Stimulated activated CD8-positive, alpha-beta memory T cell treated with anti-CD3 and anti-CD28 coated beads, Interleukin-7, amount 100 ng/mL, for 24 hours (primary cell): ENCODE results near the gene ITGB8.

Source experiments
- DNase-seq: peaks from one replicate; pipeline ENCODE4 v3.0.0-alpha.2; 2020; ENCODE audit warnings: low read depth

Gene ITGB8

DNA sequence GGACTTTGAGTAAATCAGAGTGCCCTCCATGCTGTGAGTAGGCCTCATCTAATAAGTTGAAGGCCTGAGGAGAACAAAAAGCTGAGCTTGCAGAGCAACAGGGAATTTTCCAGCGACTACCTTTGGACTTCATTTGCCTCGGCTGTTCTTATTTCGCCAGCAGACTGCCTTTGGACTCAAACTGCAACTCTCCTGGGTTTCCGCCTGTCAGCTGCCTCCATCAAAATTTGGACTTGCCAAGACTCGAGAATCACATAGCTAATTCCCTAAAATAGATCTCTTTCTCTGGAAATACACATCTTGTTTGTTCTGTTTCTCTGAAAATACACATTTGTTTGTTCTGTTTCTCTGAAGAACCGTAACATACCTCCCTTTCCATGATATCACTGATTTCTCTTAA lies 93.8 kb downstream of the ITGB8 start:
- DNase-seq = no peak

DNA sequence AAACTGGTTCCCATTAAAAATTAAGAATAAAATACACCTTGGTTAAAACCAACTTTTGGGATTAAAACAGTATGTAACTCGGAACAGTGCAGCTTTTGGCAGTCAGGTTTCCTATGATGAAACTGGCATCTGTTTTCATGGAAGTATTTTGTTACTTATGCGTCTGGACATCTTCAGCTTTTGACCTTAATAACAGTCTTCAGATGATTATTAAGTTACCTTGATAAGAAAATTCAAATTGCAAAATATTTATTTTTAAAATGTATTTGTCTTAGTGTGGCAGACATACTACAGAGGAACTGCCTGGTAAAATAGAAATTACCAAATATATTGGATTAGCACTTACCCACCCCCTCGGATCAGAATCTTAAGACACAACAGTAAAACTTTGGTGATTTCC lies 100.0 kb downstream of the ITGB8 start:
- DNase-seq = no peak

DNA sequence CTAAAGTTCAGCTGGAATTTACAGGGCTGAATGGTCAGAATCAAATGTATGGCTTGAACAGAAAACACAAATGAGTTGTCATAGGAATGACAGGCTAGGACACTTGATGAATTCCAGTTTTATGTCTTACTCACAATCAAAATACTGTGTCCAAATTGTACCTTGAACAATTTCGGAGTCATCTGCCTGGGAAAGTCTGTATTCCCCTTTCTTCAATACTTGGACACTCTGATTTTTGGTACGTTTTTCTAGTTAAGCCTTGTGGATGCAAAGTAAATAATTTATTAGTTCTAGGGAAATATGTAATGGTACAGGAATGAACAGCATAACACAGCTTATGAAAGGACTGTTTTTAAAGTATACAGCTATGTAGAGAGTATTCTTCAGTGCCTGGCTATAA lies 100.4 kb downstream of the ITGB8 start:
- DNase-seq = no peak

DNA sequence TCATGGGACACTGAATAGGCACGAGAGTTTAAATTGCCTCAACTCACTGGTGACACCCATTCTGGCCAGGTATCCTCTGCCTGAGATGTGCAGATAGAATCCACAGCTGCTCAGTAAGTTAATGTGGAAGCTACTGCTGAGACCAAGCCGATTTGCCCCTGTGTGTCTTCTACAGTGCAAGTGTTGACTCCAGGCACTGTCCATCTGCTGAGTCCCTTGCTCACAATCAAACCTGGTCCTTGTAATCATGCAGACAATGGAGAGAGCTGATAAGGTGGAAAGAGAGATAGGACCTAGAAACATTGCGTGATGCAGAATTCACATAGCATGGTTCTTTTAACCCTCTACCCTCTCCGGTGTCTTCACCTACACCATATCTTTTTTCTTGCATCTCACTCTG lies 101.4 kb downstream of the ITGB8 start:
- no peak for DNase-seq

DNA sequence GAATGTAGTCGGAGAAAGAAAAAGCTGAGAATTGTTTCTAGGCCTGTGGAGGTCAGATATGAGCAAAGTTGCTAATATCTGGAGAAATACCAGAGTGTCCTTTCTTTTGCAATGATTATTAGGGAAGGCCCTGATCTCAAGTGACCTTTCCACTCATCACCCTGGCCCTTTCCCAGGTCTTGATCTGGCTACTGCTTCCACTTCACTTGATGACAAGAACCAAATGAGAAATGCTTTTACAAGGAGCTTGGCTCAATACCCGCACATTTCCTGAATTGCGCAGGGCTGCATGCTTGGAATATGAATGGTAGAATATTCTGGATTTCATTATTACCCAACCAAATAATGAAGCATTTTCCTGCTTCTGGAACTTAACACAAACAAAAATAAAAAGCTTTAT lies 104.6 kb downstream of the ITGB8 start:
- DNase-seq = no peak

DNA sequence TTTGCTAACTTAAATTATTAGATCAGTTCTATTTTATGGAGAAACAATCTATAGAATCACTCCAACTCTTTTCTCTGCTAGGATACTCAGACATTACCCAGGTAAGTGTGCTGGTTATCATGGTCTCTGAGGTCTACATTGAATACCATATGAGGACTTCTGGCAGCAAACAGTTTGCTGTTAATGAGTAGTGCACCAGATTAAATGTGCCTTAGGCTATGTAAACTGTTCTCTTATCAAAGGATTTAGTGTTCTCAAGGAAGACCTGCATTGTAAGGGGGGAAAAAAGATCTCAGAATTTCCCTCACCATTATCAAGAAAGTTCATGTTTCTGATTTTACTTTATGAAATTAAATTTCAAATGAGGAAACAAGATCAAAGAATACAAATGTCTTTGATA lies 107.5 kb downstream of the ITGB8 start:
- DNase-seq = no peak

DNA sequence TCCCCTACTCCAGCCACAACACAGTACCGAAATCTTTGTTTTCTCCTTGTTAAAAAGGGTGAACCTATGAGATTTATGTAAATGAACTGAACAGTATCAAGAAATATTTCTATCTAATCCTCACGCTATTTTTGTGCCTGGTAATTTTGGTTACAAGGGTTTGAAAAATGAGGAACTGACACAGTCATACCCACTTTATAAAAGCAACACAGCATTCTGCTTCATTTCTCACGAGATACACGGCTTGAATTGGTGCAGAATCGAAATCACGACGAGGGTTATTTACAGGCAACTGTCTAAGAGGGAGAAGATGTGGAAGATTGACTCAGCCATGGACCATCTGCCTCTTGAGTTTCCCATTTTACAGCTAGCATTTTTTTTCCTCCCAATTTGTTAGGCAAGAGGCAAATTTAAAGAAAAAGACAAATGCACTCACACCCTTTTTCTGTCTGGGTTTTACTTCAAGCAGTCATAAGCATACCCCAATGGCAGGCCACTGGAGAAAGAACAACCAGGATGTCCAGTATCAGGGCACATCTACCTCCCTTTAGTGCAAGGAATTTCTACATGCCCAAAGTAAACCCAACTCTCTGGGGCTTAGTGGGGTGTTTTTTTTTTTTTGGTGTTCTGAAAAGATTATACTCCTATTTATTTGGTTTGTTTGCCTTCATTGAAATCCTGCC lies 108.1 kb downstream of the ITGB8 start:
- DNase-seq = no peak

DNA sequence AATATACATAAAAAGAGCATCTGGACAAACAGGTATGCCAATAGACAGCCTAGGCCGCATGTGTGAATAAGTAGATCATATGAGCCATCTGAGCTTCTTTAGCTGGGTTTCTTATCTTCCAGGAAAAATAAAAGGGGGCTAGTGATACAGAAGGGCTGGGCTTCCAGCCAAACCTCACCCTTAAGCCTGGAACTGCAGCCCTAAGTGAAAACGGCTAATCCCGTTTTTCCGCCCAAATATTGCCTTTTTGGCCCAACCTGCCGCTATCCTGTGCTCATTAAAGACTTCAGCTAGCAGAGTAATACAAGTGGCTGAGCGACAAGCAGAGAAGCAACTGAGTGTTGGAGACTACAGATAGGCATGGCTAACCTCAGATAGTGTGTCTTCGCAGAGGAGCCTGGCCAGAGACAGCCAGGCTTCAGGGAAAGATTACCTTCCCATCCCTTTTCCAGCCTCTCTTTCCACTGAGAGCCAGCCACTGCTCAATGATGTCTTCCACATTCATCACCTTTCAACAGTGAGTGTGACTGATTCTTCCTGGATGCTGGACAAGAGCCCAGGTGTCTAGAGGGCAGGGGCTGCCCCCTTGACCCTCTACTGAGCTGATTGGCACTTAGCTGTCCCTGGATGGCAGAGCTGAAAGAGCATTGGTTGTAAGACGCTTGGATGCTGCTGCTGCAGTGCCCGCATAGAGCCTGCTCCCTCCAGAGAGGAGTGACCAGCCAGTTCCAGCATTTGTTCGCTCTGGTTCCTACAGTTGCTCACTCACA lies 108.9 kb downstream of the ITGB8 start:
- no peak for DNase-seq

DNA sequence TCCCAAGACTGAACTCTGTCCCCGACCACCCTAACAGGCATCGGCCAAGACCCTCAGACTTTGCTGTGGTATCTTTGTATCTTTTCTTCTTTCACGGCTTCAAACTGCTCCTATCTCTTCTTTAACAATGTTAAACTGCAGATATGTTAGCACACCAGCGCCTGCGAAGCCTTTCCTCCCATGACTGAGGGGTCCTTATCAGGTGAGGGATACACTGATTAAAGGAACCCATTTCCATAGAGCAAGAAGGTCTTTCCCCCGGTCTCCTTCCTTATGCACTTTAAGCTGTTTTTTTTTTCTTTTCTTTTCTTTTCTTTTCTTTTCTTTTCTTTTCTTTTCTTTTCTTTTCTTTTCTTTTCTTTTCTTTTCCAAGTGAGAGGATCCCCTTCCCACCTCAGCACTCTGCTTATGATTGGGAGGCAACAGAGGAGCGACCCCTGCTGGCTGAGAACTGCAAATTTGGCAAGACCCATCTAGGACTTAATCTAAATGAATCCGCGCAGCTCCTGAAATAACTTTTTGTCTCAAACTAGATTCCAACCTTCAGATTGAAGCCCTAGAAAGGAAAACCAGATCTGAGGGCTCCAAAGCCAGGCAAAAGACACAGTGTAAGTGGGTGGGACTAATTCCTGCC lies 109.9 kb downstream of the ITGB8 start:
- no peak for DNase-seq

DNA sequence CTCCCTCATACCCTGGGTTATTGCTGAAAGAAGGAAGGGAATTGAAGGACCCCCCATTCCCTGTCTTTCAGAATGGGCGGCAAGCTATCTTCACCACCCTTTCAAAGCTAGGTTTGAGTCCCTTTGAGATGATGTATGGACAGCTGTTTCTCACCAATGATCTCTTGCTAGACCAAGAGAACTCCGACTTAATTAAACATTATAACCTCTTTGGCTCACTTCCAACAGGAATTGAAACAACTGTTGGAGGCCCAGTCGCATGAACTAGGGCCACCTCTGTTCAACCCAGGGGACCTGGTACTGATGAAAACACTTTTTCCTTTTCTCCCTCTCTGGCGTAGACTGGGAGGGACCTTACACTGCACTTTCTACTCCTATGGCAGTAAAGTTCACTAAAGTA lies 110.6 kb downstream of the ITGB8 start:
- no peak for DNase-seq

DNA sequence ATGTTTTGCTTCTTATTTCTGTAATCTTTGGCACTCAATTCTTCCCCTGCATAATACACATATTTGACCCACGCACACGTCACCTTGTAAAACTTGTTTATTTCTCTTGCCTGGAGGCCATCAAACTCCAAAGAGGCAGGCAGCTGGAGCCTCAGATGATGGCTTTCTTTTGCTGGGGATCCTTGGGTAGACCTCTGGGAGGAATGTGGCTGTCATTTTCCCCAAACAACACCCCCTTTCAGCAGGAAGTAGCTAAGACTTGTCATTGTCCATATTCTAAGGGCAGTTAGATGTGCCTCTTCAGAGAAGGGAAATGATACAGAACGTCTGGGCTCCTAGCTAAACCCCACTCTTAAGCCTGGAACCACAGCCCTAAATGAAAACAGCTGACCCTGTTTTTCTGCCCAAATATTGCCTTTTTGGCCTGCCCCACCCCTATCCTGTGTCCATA lies 111.3 kb downstream of the ITGB8 start:
- DNase-seq = no peak

DNA sequence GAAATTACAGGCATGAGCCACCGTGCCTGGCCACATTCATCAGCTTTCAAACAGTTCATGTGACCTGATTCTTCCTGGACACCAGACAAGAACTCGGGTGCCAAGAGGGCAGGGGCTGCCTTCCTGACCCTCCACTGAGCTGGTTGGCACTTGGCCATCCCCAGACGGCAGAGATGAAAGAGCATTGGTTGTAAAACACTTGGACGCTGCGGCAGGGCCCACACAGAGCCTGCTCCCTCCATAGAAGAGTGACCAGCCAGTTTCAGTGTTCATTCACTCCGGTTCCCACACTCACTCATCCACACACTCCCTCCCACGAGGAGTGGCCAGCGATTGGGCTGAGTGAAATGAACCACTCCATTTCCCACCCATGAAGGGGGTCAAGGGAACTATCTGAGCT lies 112.3 kb downstream of the ITGB8 start:
- DNase-seq = no peak

DNA sequence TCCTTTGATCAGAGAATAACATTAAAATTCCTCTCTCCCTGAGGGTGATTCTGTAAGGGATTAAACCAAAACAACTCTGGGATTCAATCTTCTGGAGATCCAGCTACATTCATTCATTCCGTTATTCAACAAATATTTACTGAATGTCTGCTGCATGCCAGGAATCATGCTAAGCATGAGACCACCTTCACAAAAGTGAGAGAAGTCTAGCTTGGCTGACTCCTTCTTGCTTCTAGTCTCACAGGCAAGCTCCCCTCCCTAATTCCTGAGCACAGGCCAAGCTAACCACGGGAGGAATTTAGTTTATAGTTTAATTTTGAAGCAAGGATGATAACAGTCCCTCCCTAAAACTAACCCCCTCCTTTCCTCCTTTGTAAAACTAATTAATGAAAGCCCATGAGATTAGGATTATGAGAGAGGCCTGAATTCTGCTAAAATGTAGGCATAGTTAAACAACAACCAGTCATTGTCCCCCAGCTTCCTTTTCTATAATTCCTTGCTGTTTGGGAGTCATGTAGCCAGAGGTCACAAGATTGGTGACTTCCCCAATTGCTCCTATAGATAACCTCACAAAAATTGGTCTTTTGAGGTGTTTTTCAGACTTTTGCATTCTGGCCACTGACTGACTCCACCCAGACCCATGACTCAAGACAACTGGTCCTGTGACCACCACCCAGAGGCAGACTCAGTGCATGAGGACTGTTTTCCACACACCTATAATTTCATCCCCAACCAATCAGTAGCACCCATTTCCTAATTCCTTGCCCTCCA lies 113.5 kb downstream of the ITGB8 start:
- DNase-seq = no peak

DNA sequence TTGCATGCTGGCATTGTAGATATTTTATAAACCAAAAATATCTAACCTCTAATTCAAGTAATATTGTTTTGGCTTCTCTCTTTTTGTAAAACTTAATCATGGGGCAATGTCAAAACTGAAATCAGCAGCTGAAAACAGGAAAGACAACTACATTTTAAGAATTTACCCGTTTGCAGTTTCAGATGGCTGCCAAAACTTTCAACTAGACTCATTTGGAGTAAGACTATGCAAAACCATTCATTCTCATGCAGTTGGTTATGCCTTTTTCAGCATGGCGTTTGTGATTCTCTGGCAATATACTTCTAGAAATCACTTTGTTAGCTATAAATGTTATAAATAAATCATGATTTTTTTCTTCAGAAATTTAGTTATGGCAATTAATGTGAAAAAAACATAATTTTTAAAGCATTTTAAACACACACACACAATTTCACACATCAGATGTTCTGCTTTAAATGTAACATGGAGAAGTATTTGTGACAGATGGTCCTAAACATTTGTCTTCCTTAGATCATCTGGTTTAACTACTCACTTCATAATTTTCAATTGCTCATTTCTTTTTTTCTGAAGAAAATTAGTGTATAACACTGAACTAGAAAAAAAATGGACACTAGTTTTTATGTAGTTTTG lies 116.4 kb downstream of the ITGB8 start:
- no peak for DNase-seq

DNA sequence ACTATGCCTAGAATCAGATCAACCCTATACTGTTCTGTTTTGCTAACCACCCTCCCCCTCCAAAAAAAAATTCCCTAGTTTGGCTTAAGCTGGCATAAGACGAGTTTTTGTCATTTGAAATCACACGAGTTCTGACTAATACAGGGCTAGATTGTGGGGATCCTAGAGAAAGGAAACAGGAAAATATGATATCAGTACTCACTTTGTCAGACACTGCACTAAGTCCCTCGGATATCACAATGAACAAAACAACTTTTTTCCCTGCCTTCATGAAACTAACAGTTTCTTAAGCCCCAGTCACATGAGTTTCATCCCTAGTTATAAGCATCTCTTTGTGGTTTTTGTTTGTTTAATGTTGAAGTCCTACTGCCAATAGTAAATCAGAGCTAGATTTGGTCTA lies 118.5 kb downstream of the ITGB8 start:
- DNase-seq = no peak

DNA sequence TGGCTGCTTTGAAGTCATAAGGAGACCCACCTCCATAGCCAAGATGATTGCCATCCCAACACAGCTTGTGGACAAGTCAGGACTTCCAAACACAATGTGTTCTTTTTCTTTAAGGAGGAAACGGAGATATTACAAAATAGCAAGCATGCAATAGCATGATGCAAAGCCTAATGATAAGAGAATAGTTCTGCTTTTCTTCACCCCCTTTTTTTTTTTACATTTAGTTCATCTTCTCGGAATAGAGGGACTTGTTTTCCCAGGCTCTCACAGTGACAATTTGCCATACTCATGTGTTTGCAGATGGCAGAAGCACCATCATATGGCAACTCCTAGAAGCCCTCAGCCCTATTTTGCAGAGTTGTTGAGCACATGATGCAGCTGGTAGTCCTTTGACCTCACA lies 119.8 kb downstream of the ITGB8 start:
- no peak for DNase-seq

DNA sequence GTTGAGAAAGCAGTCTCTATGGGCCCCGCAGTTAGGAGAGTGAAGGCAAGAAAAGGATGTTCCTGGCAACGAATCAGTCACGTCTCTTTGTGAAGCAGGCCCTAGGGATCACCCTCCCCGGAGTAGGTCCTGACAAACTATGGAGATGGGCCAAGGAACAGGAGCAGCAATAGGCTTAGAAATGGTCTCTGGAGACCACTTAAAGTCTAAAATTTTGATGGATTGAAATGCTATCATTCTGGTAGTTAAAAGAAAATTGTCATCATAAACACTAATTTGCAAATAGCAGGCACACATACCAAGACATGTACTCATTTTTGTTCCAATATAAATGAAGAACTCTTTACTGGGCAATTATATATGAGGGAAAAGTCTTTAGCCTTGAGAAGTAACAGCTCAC lies 123.5 kb downstream of the ITGB8 start:
- no peak for DNase-seq

DNA sequence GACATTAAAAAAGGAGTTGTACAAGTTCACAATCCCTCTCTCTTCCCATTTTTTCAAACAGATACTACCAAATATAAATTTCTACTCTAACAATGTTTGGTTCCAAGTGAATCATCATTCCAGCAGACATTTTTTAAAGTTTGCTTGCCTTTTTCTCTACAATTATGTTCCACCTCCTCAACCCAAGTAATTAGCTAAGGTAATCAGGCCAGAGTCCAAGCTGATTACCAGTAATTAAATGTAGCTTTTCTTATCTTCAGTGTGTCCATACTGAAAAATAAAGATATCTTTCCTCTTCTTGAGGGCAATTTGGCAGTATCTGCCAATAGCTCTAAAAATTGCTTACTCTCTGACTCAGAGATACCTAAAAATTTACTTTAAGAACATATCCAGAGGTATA lies 126.0 kb downstream of the ITGB8 start:
- DNase-seq = no peak

DNA sequence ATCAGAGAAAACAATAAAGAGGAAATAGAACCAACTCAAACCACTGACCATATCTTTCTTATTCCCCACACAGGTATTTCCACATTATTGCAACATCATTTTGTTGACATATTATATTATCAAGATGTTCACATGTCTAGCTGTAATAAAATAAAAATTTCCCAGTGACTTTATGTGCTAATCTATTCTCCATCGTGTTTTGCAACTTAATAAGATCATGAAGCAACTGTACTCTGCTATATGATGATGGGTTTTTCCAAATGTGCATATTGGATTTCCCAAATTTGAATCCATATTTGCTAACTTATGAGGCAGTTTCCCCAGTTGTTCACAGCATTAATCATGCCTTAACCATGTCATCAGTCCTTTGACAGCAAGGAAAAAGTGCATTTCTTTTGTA lies 127.8 kb downstream of the ITGB8 start:
- no peak for DNase-seq

DNA sequence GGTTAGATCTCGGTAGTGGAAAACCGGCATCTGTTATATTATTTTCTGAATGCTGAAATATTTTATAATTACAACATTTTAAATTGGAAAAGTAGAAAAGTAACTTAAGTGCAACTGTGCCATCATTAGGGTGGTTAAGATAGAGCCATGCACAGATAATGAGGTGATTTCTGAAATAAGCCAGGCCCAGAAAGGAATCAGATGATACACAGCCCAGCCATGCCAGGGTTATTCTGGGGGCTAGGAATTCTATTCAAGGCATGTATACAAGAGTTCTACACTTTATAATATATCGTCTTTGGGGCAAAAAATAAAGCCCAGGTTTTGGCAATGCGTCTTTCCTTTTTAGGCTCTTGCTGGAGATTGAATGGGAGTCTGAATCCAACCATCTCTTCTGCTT lies 128.7 kb downstream of the ITGB8 start:
- no peak for DNase-seq

DNA sequence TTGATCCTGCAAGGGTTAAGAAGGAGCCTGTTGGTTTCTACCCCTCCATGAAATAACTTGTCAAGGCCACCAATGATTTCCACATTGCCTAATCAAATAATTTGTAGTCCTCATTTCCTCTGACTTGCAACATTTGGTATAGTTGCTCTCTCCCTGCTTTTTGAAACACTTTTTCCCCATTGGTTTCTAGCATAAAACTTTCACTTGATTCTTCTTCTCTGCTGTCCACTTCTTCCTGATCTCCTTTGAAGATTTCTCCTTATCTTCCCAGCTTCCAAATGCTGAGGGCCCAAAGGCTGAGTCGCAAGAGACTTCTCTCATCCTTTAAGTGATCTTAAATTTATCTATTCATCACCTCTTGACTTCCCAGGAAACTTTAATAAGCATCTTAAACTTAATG lies 134.2 kb downstream of the ITGB8 start:
- no peak for DNase-seq
